GM21619 (cell line): ENCODE measurements around the gene SOSTDC1.
"Not testable (repeated sequence)": the region's sequence is repeated elsewhere in the genome, so short reads cannot be mapped to it uniquely, and the experiment has no call there.

ENCODE experiments used
- ATAC-seq: cut with Tn5 transposase; IDR thresholded peaks from one replicate; pipeline ENCODE4 v1.9.1; 2021; ENCODE audit not compliant: unreplicated experiment

The SOSTDC1 gene

GRCh38 chr7:16463520-16463919 is 2.0 kb downstream of the SOSTDC1 start:
- ATAC-seq = no peak

GRCh38 chr7:16462431-16462889 is 3.1 kb downstream of the SOSTDC1 start:
- ATAC-seq = no peak

GRCh38 chr7:16460789-16461493 is 4.6 kb downstream of the SOSTDC1 start:
- ATAC-seq = no peak

GRCh38 chr7:16456303-16456702 is 9.2 kb downstream of the SOSTDC1 start:
- not testable (repeated sequence) for ATAC-seq

DNA sequence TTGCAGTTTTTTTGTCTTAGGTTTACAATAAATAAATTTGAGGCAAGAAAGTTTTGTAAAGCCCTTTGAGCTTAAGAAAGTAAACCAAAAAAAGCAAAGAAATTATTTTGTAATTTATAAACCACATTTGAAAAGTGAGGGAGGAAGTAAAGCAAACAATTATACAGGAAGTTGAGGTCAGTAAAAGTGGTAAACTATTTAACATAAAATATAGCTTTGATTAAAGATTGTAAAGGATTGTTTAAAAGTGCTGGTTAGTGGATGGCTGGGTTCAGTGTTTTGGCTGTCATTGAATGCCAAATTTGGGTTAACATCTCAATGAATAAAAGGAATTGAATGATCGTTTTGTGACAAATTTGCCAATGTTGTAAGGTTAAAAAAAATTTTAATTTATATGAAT is 9.9 kb downstream of the SOSTDC1 start:
- ATAC-seq = no peak

- ATAC-seq = no peak
Observed at GRCh38 chr7:16450366-16450765, 15.2 kb downstream of the SOSTDC1 start.

- no peak for ATAC-seq
Observed at GRCh38 chr7:16447876-16448275, 17.7 kb downstream of the SOSTDC1 start.

GRCh38 chr7:16446508-16446907 is 19.0 kb downstream of the SOSTDC1 start:
- no peak for ATAC-seq

GRCh38 chr7:16443871-16444270 is 21.7 kb downstream of the SOSTDC1 start:
- not testable (repeated sequence) for ATAC-seq

- ATAC-seq = no peak
Observed at GRCh38 chr7:16438988-16439387, 26.6 kb downstream of the SOSTDC1 start.

- ATAC-seq = no peak
Observed at GRCh38 chr7:16436306-16436705, 29.2 kb downstream of the SOSTDC1 start.

DNA sequence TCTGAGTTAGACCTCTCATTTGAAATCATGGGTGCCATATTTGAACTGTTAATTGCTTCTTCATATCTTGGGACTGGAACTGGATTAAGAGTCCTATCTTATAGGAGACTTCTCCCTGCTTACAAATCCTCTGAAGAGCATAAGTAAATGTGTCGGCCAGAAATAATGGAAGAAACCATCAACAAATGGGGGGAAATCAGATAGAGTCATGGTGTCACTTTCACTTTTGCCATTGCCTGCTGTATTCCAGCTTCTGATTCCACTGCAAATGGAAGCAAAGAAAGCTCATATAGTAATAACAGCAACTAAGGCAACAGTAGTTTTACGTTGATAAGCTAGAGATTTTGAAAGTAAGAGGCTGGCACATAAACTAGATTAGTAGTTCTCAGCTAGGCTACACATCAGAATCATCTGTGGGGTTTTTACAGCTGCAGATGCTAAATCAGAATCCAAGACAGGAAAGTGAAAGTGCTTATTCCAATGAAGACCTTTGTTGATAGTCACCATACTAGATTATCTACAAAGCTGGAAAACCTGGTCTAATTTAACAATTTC is 31.9 kb downstream of the SOSTDC1 start:
- ATAC-seq = no peak

- no peak for ATAC-seq
Observed at GRCh38 chr7:16432425-16432731, 33.2 kb downstream of the SOSTDC1 start.

DNA sequence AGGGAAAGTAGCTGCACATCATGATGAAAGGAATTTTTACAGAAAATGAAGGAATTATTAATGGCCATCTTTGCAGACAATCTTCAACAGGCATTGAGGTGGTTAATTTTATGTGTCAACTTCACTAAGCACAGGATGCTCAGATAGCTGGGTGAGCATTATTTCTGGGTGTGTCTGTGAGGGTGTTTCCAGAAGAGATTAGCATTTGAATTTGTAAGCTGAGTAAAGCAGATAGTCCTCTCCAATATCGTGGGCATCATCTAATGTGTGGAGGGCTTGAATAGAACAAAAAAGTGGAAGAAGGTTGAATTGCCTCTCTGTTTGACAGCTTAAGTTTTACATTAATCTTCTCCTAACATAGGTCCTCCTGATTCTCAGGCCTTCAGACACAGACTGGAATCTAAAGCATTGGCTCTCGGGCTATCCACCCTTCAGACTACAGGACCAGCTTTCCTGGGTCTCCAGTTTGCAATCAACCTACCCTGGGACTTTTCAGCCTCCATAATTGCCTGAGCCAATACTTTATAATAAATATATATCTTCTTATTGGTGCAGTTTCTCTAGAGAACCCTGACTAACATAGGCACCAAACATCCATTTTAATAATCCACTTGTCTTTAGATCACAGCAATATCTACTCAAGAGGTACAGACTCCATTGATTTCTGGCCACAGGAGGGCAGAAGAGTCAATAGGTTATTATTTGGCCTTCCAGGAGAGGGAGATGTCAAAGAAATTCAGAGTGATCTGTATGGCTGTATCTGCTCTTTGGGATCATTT is 33.7 kb downstream of the SOSTDC1 start:
- ATAC-seq = peak; percentile 72

GRCh38 chr7:16430133-16430532 is 35.4 kb downstream of the SOSTDC1 start:
- ATAC-seq = no peak

- ATAC-seq = no peak
Observed at GRCh38 chr7:16428672-16429071, 36.9 kb downstream of the SOSTDC1 start.

DNA sequence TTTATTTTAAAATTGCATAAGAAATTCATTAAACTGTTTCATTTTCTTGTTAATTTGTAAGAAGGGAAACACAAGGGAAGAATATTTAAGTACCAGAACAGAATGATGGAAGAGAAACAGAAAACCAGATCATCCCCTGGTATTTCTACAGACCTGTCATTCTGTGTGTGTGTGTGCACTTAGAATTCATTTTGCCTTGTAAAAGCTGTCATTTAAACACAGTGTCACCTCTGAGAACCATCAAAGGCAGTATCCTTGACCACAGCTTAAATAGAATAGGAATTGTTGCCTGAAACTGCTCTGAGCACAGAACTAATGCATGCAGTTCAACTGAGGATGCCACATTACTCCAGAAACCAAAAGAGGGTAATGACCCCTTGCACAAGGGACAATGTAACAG is 37.4 kb downstream of the SOSTDC1 start:
- no peak for ATAC-seq

- ATAC-seq = no peak
Observed at GRCh38 chr7:16423761-16424160, 41.8 kb downstream of the SOSTDC1 start.

DNA sequence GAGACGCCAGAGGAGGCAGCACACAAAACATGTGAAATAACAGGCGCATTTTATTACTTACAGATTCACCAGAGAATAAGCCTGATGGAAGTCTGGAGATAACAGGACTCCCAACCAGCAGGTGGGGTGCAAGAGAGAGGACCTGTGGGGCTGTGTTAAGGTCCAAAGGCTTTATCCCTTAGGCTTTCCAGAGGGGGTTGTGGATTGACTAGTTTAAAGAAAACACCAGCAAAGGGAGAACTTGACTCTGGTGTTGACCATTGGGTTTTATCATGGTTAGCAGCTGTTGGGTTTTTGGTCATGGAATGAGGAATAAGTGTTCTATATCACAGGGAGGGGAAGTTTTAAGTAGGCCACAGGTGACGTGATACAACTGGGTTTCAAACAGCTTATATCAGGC is 42.6 kb downstream of the SOSTDC1 start:
- ATAC-seq = no peak

DNA sequence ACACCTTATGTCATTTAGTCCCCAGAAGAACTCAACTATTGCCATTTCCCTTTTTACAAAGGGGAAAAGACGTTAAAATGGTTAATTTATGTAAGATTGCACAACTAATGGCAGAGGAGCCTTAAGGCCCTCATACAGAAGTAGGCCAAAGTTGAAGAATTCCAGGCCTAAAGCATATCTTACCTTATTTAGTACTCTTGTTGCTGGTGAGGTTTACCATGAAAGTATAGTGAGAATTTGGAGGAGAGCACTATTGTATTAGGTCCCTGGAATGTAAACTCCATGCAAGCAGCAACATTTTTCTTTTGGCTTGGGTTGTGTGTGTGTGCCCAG is 43.5 kb downstream of the SOSTDC1 start:
- ATAC-seq = no peak

- peak; percentile 30 for ATAC-seq
Observed at GRCh38 chr7:16421333-16422102, 44.0 kb downstream of the SOSTDC1 start, which contains the start of gene CRPPA. Gene CRPPA (minus strand): TSS chr7:16421538. CDS start chr7:16421322, 216 bp downstream.
